ENCODE measurements around the gene LMLN. TPM values are rescaled to one million over a fixed set of nuclear protein-coding genes. Genes with fewer than 3 reads are reported as not detected.
"Not testable (repeated sequence)": the region's sequence is repeated elsewhere in the genome, so short reads cannot be mapped to it uniquely, and the experiment has no call there.

LMLN gene
- total and polyA plus RNA-seq, 2 of the 13 experiments (the other 11 are each of a cell fraction or from before 2014, with no cell fraction given), result 1.2 to 1.8 TPM

GRCh38 chr3:198051836-198052235, 91.8 kb downstream of the LMLN start (continued):
- TF ChIP-seq GATA4 (IDR thresholded peaks at IDR 0.05; ENCODE audit: borderline replicate concordance, low read depth), result no peak
- no peak for TF ChIP-seq KAT2B (IDR thresholded peaks at IDR 0.05; ENCODE audit: borderline replicate concordance, low read depth, low read length)
- TF ChIP-seq, protein P1, sequence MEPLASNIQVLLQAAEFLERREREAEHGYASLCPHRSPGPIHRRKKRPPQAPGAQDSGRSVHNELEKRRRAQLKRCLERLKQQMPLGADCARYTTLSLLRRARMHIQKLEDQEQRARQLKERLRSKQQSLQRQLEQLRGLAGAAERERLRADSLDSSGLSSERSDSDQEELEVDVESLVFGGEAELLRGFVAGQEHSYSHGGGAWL (CRISPR knock-in tag; IDR thresholded peaks at IDR 0.05), result no peak

DNA sequence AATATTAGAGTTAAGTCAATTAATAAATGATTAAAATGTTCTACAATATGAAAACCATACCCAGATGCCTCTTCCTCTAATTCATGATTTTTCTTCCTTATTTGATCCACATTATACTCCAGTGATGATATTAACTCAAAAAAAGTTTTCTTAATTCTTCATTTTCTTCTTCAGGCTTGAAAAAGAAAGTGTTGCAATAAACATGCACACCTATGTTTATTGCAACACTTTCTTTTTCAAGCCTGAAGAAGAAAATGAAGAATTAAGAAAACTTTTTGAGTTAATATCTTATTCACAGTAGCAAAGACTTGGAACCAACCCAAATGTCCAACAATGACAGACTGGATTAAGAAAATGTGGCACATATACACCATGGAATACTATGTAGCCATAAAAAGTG, 93.4 kb downstream of the LMLN start:
- ATAC-seq; POLR2A ChIA-PET; DNase-seq (ENCODE audit: low spot score); in situ Hi-C loops (cut with HindIII; ENCODE audit: extremely low pct_ligation_motif_present, low pct_unique_long_range_greater_than_20kb); BruUV-seq (replicated peaks); intact Hi-C loops (cut with micrococcal nuclease; ENCODE audit: unreplicated experiment); H3K4me3 ChIP-seq (replicated peaks in 1 of 3; ENCODE audit: insufficient read depth in 1 of 3, low read depth in 2 of 3, low read length in 3 of 3); H3K4me1 ChIP-seq (ENCODE audit: insufficient read depth, low read length); FAIRE-seq; H2AFZ ChIP-seq (ENCODE audit: low read length); H3K27ac ChIP-seq (ENCODE audit: extremely low read length, insufficient read depth, low read length); H3K9me3 ChIP-seq (ENCODE audit: low read length); H3K4me2 ChIP-seq (ENCODE audit: low read depth, low read length); H3K79me2 ChIP-seq (ENCODE audit: insufficient read depth, low read length); H3K9ac ChIP-seq (ENCODE audit: insufficient read depth, low read depth, low read length); H3K36me3 ChIP-seq (replicated peaks in 1 of 2; ENCODE audit: control insufficient read depth in 1 of 2, insufficient read depth in 2 of 2, low read length in 2 of 2); H4K20me1 ChIP-seq (ENCODE audit: insufficient read depth, low read length); H3K27me3 ChIP-seq (ENCODE audit: control insufficient read depth in 1 of 2, insufficient read depth in 2 of 2, low read length in 2 of 2); CTCF ChIA-PET (ENCODE audit: low intra/inter-chr PET ratio, low total read pairs): not testable (repeated sequence)
- peak; percentile 32; the same call in 1 of the 2 replicates for TF ChIP-seq CEBPB (IDR thresholded peaks at IDR 0.05; ENCODE audit: borderline replicate concordance, low read depth, low read length)

GRCh38 chr3:198061119-198062067, 101.4 kb downstream of the LMLN start:
- Histone ChIP-seq H2AFZ (ENCODE audit: low read length) (no peak overlapping the region), H3K36me3 (replicated peaks in 1 of 2; ENCODE audit: control insufficient read depth in 1 of 2, insufficient read depth in 2 of 2, low read length in 2 of 2) (no peaks in the 10 kb centered on the region), H3K9ac (ENCODE audit: insufficient read depth, low read depth, low read length) (no peak overlapping the region), H3K4me1 (ENCODE audit: insufficient read depth, low read length) (no peaks in the 10 kb centered on the region), H3K79me2 (ENCODE audit: insufficient read depth, low read length) (no peaks in the 10 kb centered on the region), H3K9me3 (ENCODE audit: low read length) (no peaks in the 10 kb centered on the region), H3K4me3 (replicated peaks in 1 of 3; ENCODE audit: insufficient read depth in 1 of 3, low read depth in 2 of 3, low read length in 3 of 3) (no peak overlapping the region), H3K27me3 (ENCODE audit: control insufficient read depth in 1 of 2, insufficient read depth in 2 of 2, low read length in 2 of 2) (peaks cover 0 to 12% of the 10 kb centered on the region in 2 experiments; a peak in 3 of 5 replicates), H3K27ac (ENCODE audit: extremely low read length, insufficient read depth, low read length) (no peak overlapping the region), H3K4me2 (ENCODE audit: low read depth, low read length) (no peak overlapping the region), H4K20me1 (ENCODE audit: insufficient read depth, low read length) (no peaks in the 10 kb centered on the region)
- ATAC-seq, result no peak
- WGBS (ENCODE audit: low lambda C conversion rate), result 0% methylated on average over 1 of the region's 1 CpG
- intact Hi-C loops (cut with micrococcal nuclease; ENCODE audit: unreplicated experiment) (no loop called here), in situ Hi-C loops (cut with HindIII; ENCODE audit: extremely low pct_ligation_motif_present, low pct_unique_long_range_greater_than_20kb) (no loop called here)
- DNase-seq (ENCODE audit: low spot score), result no peak
- no peak for FAIRE-seq
- no TSS peak for BruUV-seq (replicated peaks)
- CTCF ChIA-PET (ENCODE audit: low intra/inter-chr PET ratio, low total read pairs), result no interaction called here
- POLR2A ChIA-PET, result no interaction called here
- TF ChIP-seq ZNF615 (CRISPR knock-in tag; IDR thresholded peaks at IDR 0.05; ENCODE audit: borderline replicate concordance), result no peak
- no peak for TF ChIP-seq MEF2D (CRISPR knock-in tag; IDR thresholded peaks at IDR 0.05)
- TF ChIP-seq ATF1 (CRISPR knock-in tag; IDR thresholded peaks at IDR 0.05), result no peak
- TF ChIP-seq MXD1 (CRISPR knock-in tag; IDR thresholded peaks at IDR 0.05), result no peak
- no peak for TF ChIP-seq KDM5A (IDR thresholded peaks at IDR 0.05; ENCODE audit: borderline replicate concordance, low read length)
- no peak for TF ChIP-seq GTF2F1 (IDR thresholded peaks at IDR 0.05; ENCODE audit: low read length)
- TF ChIP-seq NFRKB (IDR thresholded peaks at IDR 0.05), result no peak
- TF ChIP-seq ELF4 (CRISPR knock-in tag; IDR thresholded peaks at IDR 0.05; ENCODE audit: borderline replicate concordance), result no peak
- TF ChIP-seq ZNF883 (CRISPR knock-in tag; IDR thresholded peaks at IDR 0.05; ENCODE audit: not compliant biosample characterization), result no peak
- no peak for TF ChIP-seq CBX2 (IDR thresholded peaks at IDR 0.05; ENCODE audit: low read depth, low read length)
- no peak for TF ChIP-seq CBX2 (CRISPR knock-in tag; IDR thresholded peaks at IDR 0.05; ENCODE audit: low read depth)
- no peak for TF ChIP-seq ZNF354B (CRISPR knock-in tag; IDR thresholded peaks at IDR 0.05)

Data from HepG2 (cell line).